Neural progenitor cell (in vitro differentiated cells): Measurements from ENCODE around the gene SNX13. TPM values are rescaled to one million over a fixed set of nuclear protein-coding genes. Genes with fewer than 3 reads are reported as not detected.

ENCODE experiments used
- DNase-seq: peaks from one replicate; pipeline ENCODE4 v3.0.0-alpha.2; 2016; ENCODE audit warnings: low spot score
- H2AFZ ChIP-seq: fragments of 200-600 bp; sonication (generic); replicated peaks from 2 replicates; pipeline ENCODE4 v1.6.1; 2016; ENCODE audit warnings: antibody characterized with exemption
- H3F3A ChIP-seq: fragments of 200-600 bp; sonication (generic); 2 replicates; pipeline ENCODE4 v1.6.1; 2016; ENCODE audit warnings: antibody characterized with exemption, low read depth
- H3K27ac ChIP-seq: fragments of 200-600 bp; sonication (generic); 2 replicates; pipeline ENCODE4 v1.5.1; 2016; ENCODE audit warnings: mild to moderate bottlenecking
- H3K27me3 ChIP-seq: fragments of 200-600 bp; sonication (generic); 2 replicates; pipeline ENCODE4 v1.6.1; 2016; ENCODE audit warnings: mild to moderate bottlenecking, moderate library complexity
- H3K36me3 ChIP-seq: fragments of 200-600 bp; sonication (generic); 2 replicates; pipeline ENCODE4 v1.5.1; 2016
- H3K4me1 ChIP-seq: fragments of 200-600 bp; sonication (generic); 2 replicates; pipeline ENCODE4 v1.6.1; 2016; ENCODE audit warnings: mixed run types
- H3K4me2 ChIP-seq: fragments of 200-600 bp; sonication (generic); 2 replicates; pipeline ENCODE4 v1.6.1; 2016
- H3K4me3 ChIP-seq: fragments of 200-600 bp; sonication (generic); 2 replicates; pipeline ENCODE4 v1.5.1; 2016
- H3K79me2 ChIP-seq: fragments of 200-600 bp; sonication (generic); 2 replicates; pipeline ENCODE4 v1.6.1; 2016; ENCODE audit warnings: low read depth
- H3K9ac ChIP-seq: fragments of 200-600 bp; sonication (generic); 2 replicates; pipeline ENCODE4 v1.6.1; 2016
- H3K9me3 ChIP-seq: fragments of 200-600 bp; sonication (generic); 2 replicates; pipeline ENCODE4 v1.5.1; 2016; ENCODE audit warnings: low read depth
- H4K20me1 ChIP-seq: fragments of 200-600 bp; sonication (generic); 2 replicates; pipeline ENCODE4 v1.6.1; 2016; ENCODE audit warnings: low read depth
- H3K27ac Mint-ChIP-seq: 3 replicates; pipeline ENCODE4 v1.8.0; 2021; ENCODE audit warnings: mixed read lengths
- H3K27me3 Mint-ChIP-seq: 2 replicates; pipeline ENCODE4 v1.8.0; 2022; ENCODE audit warnings: low read depth, mild to moderate bottlenecking, inconsistent platforms, moderate library complexity, mixed read lengths; ENCODE audit not compliant: insufficient read depth
- H3K36me3 Mint-ChIP-seq: 3 replicates; pipeline ENCODE4 v1.8.0; 2021; ENCODE audit warnings: mixed read lengths
- H3K4me1 Mint-ChIP-seq: 3 replicates; pipeline ENCODE4 v1.8.0; 2021; ENCODE audit warnings: mixed read lengths
- H3K4me3 Mint-ChIP-seq: 3 replicates; pipeline ENCODE4 v1.8.0; 2021; ENCODE audit warnings: mild to moderate bottlenecking, moderate library complexity, mixed read lengths
- H3K9me3 Mint-ChIP-seq: 3 replicates; pipeline ENCODE4 v1.8.0; 2020; ENCODE audit warnings: mixed read lengths
- EZH2 ChIP-seq: fragments of 200-600 bp; sonication (generic); IDR thresholded peaks from 2 replicates; pipeline ENCODE4 v1.6.1; 2017; ENCODE audit warnings: antibody characterized with exemption, mild to moderate bottlenecking, moderate library complexity
- EZH2phosphoT487 ChIP-seq: fragments of 200-600 bp; sonication (generic); IDR thresholded peaks from 2 replicates; pipeline ENCODE4 v1.6.1; 2017; ENCODE audit warnings: antibody characterized with exemption
- total RNA-seq: library from RNA; depleted of rRNA; stranded (reverse); fragments of >200 nt; gene quantifications from 2 replicates; pipeline ENCODE4 v1.2.3, GENCODE V29; 2015; ENCODE audit warnings: low replicate concordance
- TF ChIP-seq, protein P1 (sequence below): fragments of 200-600 bp; sonication (generic); IDR thresholded peaks from 2 replicates; pipeline ENCODE4 v1.5.1; 2017; ENCODE audit warnings: antibody characterized with exemption, mild to moderate bottlenecking

The SNX13 gene, protein sequence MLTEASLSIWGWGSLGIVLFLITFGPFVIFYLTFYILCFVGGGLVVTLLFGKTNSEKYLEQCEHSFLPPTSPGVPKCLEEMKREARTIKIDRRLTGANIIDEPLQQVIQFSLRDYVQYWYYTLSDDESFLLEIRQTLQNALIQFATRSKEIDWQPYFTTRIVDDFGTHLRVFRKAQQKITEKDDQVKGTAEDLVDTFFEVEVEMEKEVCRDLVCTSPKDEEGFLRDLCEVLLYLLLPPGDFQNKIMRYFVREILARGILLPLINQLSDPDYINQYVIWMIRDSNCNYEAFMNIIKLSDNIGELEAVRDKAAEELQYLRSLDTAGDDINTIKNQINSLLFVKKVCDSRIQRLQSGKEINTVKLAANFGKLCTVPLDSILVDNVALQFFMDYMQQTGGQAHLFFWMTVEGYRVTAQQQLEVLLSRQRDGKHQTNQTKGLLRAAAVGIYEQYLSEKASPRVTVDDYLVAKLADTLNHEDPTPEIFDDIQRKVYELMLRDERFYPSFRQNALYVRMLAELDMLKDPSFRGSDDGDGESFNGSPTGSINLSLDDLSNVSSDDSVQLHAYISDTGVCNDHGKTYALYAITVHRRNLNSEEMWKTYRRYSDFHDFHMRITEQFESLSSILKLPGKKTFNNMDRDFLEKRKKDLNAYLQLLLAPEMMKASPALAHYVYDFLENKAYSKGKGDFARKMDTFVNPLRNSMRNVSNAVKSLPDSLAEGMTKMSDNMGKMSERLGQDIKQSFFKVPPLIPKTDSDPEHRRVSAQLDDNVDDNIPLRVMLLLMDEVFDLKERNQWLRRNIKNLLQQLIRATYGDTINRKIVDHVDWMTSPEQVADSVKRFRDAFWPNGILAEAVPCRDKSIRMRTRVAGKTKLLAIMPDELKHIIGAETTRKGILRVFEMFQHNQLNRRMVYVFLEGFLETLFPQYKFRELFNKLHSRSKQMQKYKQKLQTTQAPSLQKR
- total RNA-seq, result 41.3 and 67.5 TPM in 2 replicates

DNA sequence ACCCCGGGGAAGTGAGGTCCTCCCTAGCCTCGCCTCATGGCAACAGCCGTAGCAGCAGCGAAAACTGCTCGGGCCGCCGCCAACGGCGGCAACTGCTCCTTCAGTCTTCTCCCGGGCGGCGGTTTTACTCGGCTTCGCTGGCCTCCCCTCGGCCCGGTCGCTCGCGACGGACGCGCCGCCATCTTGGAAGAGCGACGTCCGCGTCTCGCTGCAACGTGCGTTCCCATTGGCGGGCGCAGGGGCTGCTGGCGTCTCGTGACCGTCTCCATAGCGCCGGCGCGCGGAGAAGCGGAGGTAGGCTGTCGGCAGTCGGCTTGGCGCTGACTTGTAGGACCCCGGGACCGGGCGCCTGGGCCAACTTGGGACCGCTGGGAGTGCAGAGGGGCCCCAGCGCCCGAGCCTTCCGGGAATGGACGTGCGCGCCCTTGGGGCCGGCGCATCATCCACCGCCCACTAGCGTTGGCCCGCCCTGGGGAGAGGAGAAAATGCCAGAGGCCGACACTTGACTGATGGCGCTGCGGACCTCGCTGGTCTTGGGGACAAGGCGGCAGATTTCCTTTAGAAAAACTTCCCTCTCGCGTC, at the start of gene SNX13:
TSS of gene SNX13 (minus strand) at position 193 of the 582 bp plus-strand sequence. CDS start 199 bp downstream, outside the sequence.
- H3K4me1 ChIP-seq, result peaks cover 20% of the 10 kb centered on the region

DNA sequence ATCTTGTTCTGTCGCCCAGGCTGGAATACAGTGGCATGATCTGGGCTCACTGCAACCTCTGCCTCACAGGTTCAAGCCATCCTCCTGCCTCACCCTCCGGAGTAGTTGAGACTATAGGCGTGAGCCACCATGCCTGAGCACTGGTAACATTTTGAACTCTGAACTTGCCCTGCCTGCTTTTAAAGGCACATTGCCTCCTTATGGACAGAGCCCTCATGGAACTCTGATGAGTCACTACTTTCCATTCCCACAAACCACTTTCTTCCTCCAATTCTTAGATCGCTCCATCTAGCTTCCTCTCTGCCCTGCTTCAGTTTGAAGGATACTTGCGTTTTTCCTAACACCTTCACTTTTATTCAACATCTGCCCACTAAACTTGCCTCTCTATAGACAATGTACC, 49.3 kb upstream of the SNX13 start:
- Mint-ChIP-seq H3K27me3 (peaks cover 2% of the 10 kb centered on the region), H3K36me3 (no peaks in the 10 kb centered on the region)

More for the DNA sequence above, at the start of gene SNX13:
- H2AFZ ChIP-seq, result peak within 1 kb of the TSS; percentile 99
- no peaks in the 10 kb centered on the region for H3K27me3 ChIP-seq
- peak within 1 kb of the TSS; percentile 100 for H3K4me3 Mint-ChIP-seq
- H3K4me2 ChIP-seq, result peak within 1 kb of the TSS; percentile 90
- no peaks in the 10 kb centered on the region for H3K9me3 Mint-ChIP-seq
- no peaks in the 10 kb centered on the region for H4K20me1 ChIP-seq
- H3K27ac Mint-ChIP-seq, result peak within 1 kb of the TSS; percentile 98
- TF ChIP-seq, protein P1, sequence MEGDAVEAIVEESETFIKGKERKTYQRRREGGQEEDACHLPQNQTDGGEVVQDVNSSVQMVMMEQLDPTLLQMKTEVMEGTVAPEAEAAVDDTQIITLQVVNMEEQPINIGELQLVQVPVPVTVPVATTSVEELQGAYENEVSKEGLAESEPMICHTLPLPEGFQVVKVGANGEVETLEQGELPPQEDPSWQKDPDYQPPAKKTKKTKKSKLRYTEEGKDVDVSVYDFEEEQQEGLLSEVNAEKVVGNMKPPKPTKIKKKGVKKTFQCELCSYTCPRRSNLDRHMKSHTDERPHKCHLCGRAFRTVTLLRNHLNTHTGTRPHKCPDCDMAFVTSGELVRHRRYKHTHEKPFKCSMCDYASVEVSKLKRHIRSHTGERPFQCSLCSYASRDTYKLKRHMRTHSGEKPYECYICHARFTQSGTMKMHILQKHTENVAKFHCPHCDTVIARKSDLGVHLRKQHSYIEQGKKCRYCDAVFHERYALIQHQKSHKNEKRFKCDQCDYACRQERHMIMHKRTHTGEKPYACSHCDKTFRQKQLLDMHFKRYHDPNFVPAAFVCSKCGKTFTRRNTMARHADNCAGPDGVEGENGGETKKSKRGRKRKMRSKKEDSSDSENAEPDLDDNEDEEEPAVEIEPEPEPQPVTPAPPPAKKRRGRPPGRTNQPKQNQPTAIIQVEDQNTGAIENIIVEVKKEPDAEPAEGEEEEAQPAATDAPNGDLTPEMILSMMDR, result peak; percentile 44
- TF ChIP-seq EZH2phosphoT487, result peak; percentile 21
- no peak for TF ChIP-seq EZH2
- H3K36me3 ChIP-seq, result no peaks in the 10 kb centered on the region
- peak within 1 kb of the TSS; percentile 92 for H3K4me3 ChIP-seq
- H3K27ac ChIP-seq, result peak within 1 kb of the TSS; percentile 86
- no peaks in the 10 kb centered on the region for H3K9me3 ChIP-seq
- peak; percentile 98 for DNase-seq
- peaks cover 2% of the 10 kb centered on the region for H3K36me3 Mint-ChIP-seq
- peaks cover 47% of the 10 kb centered on the region for H3K79me2 ChIP-seq
- H3F3A ChIP-seq, result peaks cover 11% of the 10 kb centered on the region
- H3K9ac ChIP-seq, result peak within 1 kb of the TSS; percentile 84
- peaks cover 33% of the 10 kb centered on the region for H3K4me1 Mint-ChIP-seq
- H3K27me3 Mint-ChIP-seq, result peaks cover 4% of the 10 kb centered on the region

DNA sequence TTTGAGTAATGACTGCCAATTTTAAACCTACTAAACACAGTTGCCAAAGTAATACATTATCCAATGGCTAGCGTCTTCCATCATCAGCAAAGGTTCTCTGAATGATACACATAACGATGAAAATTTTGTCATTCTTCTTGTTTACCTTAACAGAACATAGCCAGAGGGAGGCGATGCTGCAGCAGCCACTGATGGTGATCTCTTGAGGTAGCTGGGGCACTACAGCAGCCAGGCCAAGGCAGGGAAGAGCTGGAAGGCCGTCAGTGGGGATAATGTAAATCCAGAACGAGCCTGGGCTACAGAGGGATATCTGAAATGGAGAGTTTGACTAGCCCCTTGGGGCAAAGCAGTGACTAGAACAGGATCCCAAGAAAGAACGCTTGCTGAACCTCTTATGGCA, 48.6 kb upstream of the SNX13 start:
- H3K4me1 ChIP-seq, result no peaks in the 10 kb centered on the region
- H3K9me3 Mint-ChIP-seq, result no peaks in the 10 kb centered on the region
- no peak overlapping the region for H3K4me3 Mint-ChIP-seq
- H3K27me3 Mint-ChIP-seq, result peaks cover 2% of the 10 kb centered on the region
- H3K9me3 ChIP-seq, result no peaks in the 10 kb centered on the region
- H3F3A ChIP-seq, result no peaks in the 10 kb centered on the region
- peaks cover 9% of the 10 kb centered on the region for H3K4me1 Mint-ChIP-seq
- no peaks in the 10 kb centered on the region for H3K79me2 ChIP-seq
- no peaks in the 10 kb centered on the region for H3K27me3 ChIP-seq
- no peaks in the 10 kb centered on the region for H4K20me1 ChIP-seq
- TF ChIP-seq EZH2, result no peak
- TF ChIP-seq, protein P1, result no peak
- TF ChIP-seq EZH2phosphoT487, result no peak
- H3K9ac ChIP-seq, result no peak overlapping the region
- no peak overlapping the region for H2AFZ ChIP-seq
- no peak overlapping the region for H3K4me2 ChIP-seq
- no peak overlapping the region for H3K27ac ChIP-seq
- no peak for DNase-seq
- H3K4me3 ChIP-seq, result no peak overlapping the region
- no peaks in the 10 kb centered on the region for H3K36me3 ChIP-seq
- H3K36me3 Mint-ChIP-seq, result no peaks in the 10 kb centered on the region
- H3K27ac Mint-ChIP-seq, result no peak overlapping the region

More for the DNA sequence above, 49.3 kb upstream of the SNX13 start:
- Mint-ChIP-seq H3K27ac (no peak overlapping the region), H3K9me3 (no peaks in the 10 kb centered on the region), H3K4me1 (peaks cover 15% of the 10 kb centered on the region), H3K4me3 (no peak overlapping the region)
- H3K9me3 ChIP-seq, result no peaks in the 10 kb centered on the region
- no peak for DNase-seq
- TF ChIP-seq EZH2phosphoT487, result no peak
- no peak for TF ChIP-seq EZH2
- TF ChIP-seq, protein P1, result no peak
- no peak overlapping the region for H3K4me3 ChIP-seq
- no peaks in the 10 kb centered on the region for H3K36me3 ChIP-seq
- H3K27me3 ChIP-seq, result no peaks in the 10 kb centered on the region
- no peaks in the 10 kb centered on the region for H3K79me2 ChIP-seq
- H3K27ac ChIP-seq, result no peak overlapping the region
- H3K9ac ChIP-seq, result no peak overlapping the region
- no peaks in the 10 kb centered on the region for H3F3A ChIP-seq
- no peak overlapping the region for H2AFZ ChIP-seq
- H3K4me1 ChIP-seq, result peaks cover 5% of the 10 kb centered on the region
- H3K4me2 ChIP-seq, result no peak overlapping the region
- no peaks in the 10 kb centered on the region for H4K20me1 ChIP-seq
